MM.1S (cell line): ENCODE results near the gene ZBTB39.

Experiments used
- EZH2 ChIP-seq: fragments of 300-600 bp; sonication (generic); optimal IDR thresholded peaks from 2 replicates; pipeline ENCODE3; 2017; ENCODE audit warnings: low read depth, mild to moderate bottlenecking, antibody characterized with exemption, low read length, mixed read lengths
- EZH2phosphoT487 ChIP-seq: fragments of 300-600 bp; sonication (generic); IDR thresholded peaks from 2 replicates; pipeline ENCODE4 v1.6.1; 2018; ENCODE audit warnings: antibody characterized with exemption, low read length
- TF ChIP-seq, protein P1 (sequence below): fragments of 300-600 bp; sonication (generic); IDR thresholded peaks from 2 replicates; pipeline ENCODE4 v1.5.1; 2016; ENCODE audit warnings: antibody characterized with exemption, low read length, mixed read lengths

DNA sequence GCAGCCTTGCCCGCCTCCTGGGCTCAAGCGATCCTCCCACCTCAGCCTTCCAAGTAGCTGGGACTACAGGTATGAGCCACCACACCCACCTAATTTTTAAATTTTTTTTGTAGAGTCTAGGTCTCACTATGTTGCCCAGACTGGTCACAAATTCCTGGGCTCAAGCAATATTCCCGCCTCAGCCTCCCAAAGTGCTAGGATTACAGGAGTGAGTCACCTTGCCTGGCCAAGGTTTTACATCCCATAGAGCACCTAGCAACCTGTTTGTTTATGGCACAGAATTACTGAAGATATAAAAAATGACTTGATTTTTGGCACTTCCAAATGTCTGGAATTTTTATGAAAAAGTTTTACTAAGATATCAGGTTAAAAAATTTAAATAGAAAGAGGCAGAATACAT is 27.1 kb upstream of the ZBTB39 start:
- TF ChIP-seq, protein P1, sequence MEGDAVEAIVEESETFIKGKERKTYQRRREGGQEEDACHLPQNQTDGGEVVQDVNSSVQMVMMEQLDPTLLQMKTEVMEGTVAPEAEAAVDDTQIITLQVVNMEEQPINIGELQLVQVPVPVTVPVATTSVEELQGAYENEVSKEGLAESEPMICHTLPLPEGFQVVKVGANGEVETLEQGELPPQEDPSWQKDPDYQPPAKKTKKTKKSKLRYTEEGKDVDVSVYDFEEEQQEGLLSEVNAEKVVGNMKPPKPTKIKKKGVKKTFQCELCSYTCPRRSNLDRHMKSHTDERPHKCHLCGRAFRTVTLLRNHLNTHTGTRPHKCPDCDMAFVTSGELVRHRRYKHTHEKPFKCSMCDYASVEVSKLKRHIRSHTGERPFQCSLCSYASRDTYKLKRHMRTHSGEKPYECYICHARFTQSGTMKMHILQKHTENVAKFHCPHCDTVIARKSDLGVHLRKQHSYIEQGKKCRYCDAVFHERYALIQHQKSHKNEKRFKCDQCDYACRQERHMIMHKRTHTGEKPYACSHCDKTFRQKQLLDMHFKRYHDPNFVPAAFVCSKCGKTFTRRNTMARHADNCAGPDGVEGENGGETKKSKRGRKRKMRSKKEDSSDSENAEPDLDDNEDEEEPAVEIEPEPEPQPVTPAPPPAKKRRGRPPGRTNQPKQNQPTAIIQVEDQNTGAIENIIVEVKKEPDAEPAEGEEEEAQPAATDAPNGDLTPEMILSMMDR, result no peak
- TF ChIP-seq EZH2 (no peak), EZH2phosphoT487 (no peak)
